Measurements from ENCODE around the gene POLR1F. TPM values are rescaled to one million over a fixed set of nuclear protein-coding genes. Genes with fewer than 3 reads are reported as not detected.

The POLR1F gene
- total RNA-seq, 1 donor from 2014 or later, result 9.1 TPM

DNA sequence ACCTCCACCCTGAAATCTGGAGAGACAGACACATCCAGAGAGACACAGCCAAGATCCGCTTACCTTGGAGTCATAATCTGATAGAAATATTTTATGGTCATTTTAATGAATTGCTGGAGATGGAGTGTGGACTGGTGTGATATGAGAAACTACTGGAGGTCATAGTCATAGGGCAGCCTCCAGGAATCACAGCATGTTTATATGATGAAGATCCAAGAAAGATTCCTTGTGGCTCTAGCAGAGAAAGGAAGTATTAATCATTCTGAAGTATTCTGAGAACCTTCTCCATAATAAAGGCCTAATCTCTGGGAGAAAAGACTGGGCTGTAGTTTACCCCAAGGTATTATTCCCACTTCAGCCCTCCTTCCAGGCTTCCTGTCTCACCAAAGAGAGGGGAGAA, 38.0 kb downstream of the POLR1F start:
- H3K4me3 ChIP-seq, result no peak overlapping the region
- H3K9me3 ChIP-seq, result no peaks in the 10 kb centered on the region
- no peaks in the 10 kb centered on the region for H3K27me3 ChIP-seq
- DNase-seq (ENCODE audit: extremely low spot score in 2 of 2), result no peak
- H3K4me1 ChIP-seq, result no peaks in the 10 kb centered on the region
- no peaks in the 10 kb centered on the region for H3K36me3 ChIP-seq
- TF ChIP-seq, protein P1, sequence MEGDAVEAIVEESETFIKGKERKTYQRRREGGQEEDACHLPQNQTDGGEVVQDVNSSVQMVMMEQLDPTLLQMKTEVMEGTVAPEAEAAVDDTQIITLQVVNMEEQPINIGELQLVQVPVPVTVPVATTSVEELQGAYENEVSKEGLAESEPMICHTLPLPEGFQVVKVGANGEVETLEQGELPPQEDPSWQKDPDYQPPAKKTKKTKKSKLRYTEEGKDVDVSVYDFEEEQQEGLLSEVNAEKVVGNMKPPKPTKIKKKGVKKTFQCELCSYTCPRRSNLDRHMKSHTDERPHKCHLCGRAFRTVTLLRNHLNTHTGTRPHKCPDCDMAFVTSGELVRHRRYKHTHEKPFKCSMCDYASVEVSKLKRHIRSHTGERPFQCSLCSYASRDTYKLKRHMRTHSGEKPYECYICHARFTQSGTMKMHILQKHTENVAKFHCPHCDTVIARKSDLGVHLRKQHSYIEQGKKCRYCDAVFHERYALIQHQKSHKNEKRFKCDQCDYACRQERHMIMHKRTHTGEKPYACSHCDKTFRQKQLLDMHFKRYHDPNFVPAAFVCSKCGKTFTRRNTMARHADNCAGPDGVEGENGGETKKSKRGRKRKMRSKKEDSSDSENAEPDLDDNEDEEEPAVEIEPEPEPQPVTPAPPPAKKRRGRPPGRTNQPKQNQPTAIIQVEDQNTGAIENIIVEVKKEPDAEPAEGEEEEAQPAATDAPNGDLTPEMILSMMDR (IDR thresholded peaks at IDR 0.05), result no peak
- TF ChIP-seq POLR2AphosphoS5 (IDR thresholded peaks at IDR 0.05; ENCODE audit: insufficient read depth in 1 of 2, low read depth in 1 of 2) (no peak), POLR2A (IDR thresholded peaks at IDR 0.05) (no peak)
- intact Hi-C loops (cut with DNase I), result no loop called here
- H3K27ac ChIP-seq, result no peak overlapping the region

DNA sequence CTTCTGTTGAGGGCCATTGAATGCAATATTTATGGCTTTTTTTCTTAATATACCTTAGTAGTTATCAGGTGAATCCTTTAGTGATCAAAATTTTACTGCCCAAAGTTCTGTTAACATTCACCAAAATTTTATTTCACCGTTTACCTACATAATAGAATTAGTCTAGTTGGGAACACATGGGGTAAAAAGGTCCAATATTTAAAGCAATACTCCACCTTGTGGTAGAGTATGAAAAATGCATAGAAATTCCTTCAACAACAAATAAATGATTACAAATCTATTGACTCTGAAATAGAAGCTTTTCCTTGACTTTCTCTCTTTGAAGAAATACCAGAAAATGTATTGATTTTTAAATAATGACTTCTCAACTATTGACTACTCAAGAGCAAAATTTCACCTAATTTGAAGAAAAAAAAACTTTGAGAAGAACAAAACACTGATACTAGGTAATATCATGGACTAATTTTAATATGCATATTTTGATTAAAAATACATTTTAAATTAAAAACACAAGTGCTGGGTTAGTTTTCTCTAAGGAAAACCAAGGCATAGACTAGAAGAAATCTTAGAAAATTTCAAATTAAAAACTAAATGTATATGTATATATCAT, 43.3 kb downstream of the POLR1F start:
- Histone ChIP-seq H3K36me3 (no peaks in the 10 kb centered on the region), H3K4me3 (no peak overlapping the region), H3K4me1 (no peaks in the 10 kb centered on the region), H3K27me3 (no peaks in the 10 kb centered on the region), H3K27ac (no peak overlapping the region), H3K9me3 (no peaks in the 10 kb centered on the region)
- intact Hi-C loops (cut with DNase I), result no loop called here
- TF ChIP-seq, protein P1 (IDR thresholded peaks at IDR 0.05), result peak; percentile 24 to 53 (median 31)
- TF ChIP-seq POLR2A (IDR thresholded peaks at IDR 0.05), result no peak
- DNase-seq (ENCODE audit: extremely low spot score in 2 of 2), result no peak

DNA sequence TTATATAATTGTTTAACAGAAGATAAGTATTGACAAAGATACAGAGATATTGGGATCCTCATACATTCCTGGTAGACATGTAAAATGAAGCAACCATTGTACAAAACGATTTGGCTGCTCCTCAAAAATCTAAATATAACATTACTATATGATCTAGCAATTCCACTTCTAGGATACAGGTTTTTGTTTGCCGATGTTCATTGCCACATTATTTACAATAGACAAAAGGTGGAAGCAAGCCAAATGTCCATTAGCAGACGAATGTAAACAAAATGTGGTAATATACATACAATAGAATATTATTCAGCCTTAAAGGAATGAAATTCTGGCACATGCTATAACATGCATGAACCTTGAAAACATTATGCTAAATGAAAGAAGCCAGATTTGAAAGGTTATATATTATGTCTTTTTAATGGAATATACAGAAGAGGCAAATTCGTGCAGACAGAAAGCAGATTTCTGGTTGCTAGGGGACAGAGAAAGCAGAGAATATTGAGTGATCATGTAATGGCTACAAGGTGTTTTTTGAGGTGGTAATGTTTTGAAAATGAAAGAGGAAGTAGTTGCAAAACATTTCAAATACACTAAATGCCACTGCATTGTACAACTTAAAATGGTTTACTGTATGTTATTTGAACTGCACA, 44.9 kb downstream of the POLR1F start:
- DNase-seq (ENCODE audit: extremely low spot score in 2 of 2), result no peak
- Histone ChIP-seq H3K27me3 (no peaks in the 10 kb centered on the region), H3K36me3 (no peaks in the 10 kb centered on the region), H3K4me3 (no peak overlapping the region), H3K9me3 (no peaks in the 10 kb centered on the region), H3K4me1 (no peaks in the 10 kb centered on the region), H3K27ac (no peak overlapping the region)
- intact Hi-C loops (cut with DNase I), result no loop called here
- no peak for TF ChIP-seq POLR2A (IDR thresholded peaks at IDR 0.05)
- no peak for TF ChIP-seq POLR2AphosphoS5 (IDR thresholded peaks at IDR 0.05; ENCODE audit: insufficient read depth in 1 of 2, low read depth in 1 of 2)
- TF ChIP-seq, protein P1 (IDR thresholded peaks at IDR 0.05), result no peak

DNA sequence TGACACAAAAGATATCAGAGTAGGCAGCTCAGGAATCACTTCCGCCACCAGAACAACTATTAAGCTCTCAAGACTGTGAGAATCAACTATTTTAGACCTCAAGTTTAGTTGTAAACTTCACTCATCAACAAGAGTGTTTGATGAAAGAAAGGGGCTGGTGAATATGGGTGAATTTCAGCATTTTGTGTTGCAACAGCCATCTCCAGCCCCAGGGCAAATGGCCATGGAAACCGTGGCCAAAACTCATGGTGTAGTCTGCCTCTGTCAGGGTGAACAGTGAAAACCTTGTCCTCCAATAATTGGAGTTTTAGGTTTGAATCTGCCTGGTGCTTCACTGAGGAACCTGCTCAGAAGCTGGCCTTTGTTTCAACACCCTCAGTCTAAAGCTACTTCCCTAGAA, 60.0 kb downstream of the POLR1F start:
- TF ChIP-seq, protein P1 (IDR thresholded peaks at IDR 0.05), result no peak
- TF ChIP-seq POLR2AphosphoS5 (IDR thresholded peaks at IDR 0.05; ENCODE audit: insufficient read depth in 1 of 2, low read depth in 1 of 2), result no peak
- Histone ChIP-seq H3K27me3 (no peaks in the 10 kb centered on the region), H3K4me3 (no peak overlapping the region), H3K9me3 (no peaks in the 10 kb centered on the region), H3K36me3 (no peaks in the 10 kb centered on the region), H3K27ac (no peak overlapping the region), H3K4me1 (no peaks in the 10 kb centered on the region)
- DNase-seq (ENCODE audit: extremely low spot score in 2 of 2), result no peak
- intact Hi-C loops (cut with DNase I), result no loop called here

Small RNAs within 50 kb of the gene (microRNA-seq; reads per million reads assigned to microRNA genes)
- gene MIR3146 (ENCODE audit: borderline number of aligned reads, borderline replicate concordance), result not detected

Small RNAs within 50 kb of the gene (small RNA-seq; reads per million reads assigned to genes)
- gene MIR3146, result not detected

Other genes with a start within 250 kb of the POLR1F start
- not detected for gene TMEM196, start 64.6 kb upstream of the POLR1F start, total RNA-seq